ENCODE data around the gene NUAK1. TPM values are rescaled to one million over a fixed set of nuclear protein-coding genes. Genes with fewer than 3 reads are reported as not detected.

Gene NUAK1
- total RNA-seq, 1 experiment from 2014 or later, result 7.4 TPM

DNA sequence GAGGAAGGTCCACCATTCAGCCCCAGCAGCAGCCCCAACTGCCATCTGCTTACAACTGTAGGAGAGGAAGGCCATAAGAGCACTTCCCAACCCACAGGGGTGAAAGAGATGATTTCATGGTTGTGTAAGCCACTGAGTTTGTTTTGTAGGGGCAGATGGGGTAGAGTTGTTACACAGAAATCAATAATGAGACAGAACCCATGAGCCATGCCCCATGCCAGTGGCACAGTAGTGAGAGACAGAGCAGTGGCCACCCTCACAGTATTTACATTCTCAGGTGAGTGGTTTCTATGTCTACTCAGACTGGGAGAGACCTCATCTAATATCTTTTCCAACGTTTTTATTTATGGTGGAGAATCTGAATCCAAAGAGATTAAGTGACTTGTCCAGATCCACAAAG, 68.6 kb downstream of the NUAK1 start:
- ChIA-PET RAD21 (ENCODE audit: low non-redundant PET in 1 of 2, low total read pairs in 2 of 2, uncharacterized antibody in 2 of 2, unreplicated experiment in 2 of 2) (no interaction called here), CTCF (interaction anchor here (0.6 kb wide), 1 partner anchor 650 kb away, joined by 3 read pairs; no protein-coding TSS in a partner anchor), POLR2A (no interaction called here)
- Histone ChIP-seq H3K9me2 (ENCODE audit: insufficient read depth) (no peaks in the 10 kb centered on the region), H3K27me3 (ENCODE audit: insufficient read depth, low read length) (no peaks in the 10 kb centered on the region), H3K9ac (ENCODE audit: low read length) (no peak overlapping the region), H2AFZ (ENCODE audit: low read depth, low read length, poor library complexity, severe bottlenecking) (no peak overlapping the region), H3K9me3 (ENCODE audit: control insufficient read depth in 1 of 2, insufficient read depth in 1 of 2, low read depth in 1 of 2, low read length in 2 of 2) (no peaks in the 10 kb centered on the region), H3K4me3 (replicated peaks in 1 of 2; ENCODE audit: low read depth in 1 of 2, low read length in 2 of 2) (no peak overlapping the region), H3K36me3 (ENCODE audit: control insufficient read depth in 1 of 2, insufficient read depth in 2 of 2, low read length in 2 of 2) (no peaks in the 10 kb centered on the region; a peak in 1 of 4 replicates), H3K4me2 (ENCODE audit: low read length) (no peak overlapping the region), H3K4me1 (ENCODE audit: control insufficient read depth in 1 of 2, insufficient read depth in 2 of 2, low read length in 2 of 2) (no peaks in the 10 kb centered on the region), H4K20me1 (ENCODE audit: insufficient read depth) (no peaks in the 10 kb centered on the region), H3K27ac (ENCODE audit: low read depth, low read length) (no peak overlapping the region), H3K79me2 (ENCODE audit: insufficient read depth, low read length) (no peaks in the 10 kb centered on the region)
- no TSS peak for BruUV-seq (replicated peaks)
- TF ChIP-seq YY1 (IDR thresholded peaks at IDR 0.05; ENCODE audit: extremely low read depth, insufficient replicate concordance, low read depth, low read length) (no peak), SRF (IDR thresholded peaks at IDR 0.05; ENCODE audit: low read depth) (no peak), EGR1 (IDR thresholded peaks at IDR 0.05; ENCODE audit: low read depth) (no peak), JUND (IDR thresholded peaks at IDR 0.05) (no peak), POLR2AphosphoS5 (IDR thresholded peaks at IDR 0.05; ENCODE audit: low read depth, low read length) (no peak), TCF7L2 (IDR thresholded peaks at IDR 0.05; ENCODE audit: borderline replicate concordance, extremely low read depth, insufficient read depth, insufficient read length) (no peak), FOSL1 (IDR thresholded peaks at IDR 0.05; ENCODE audit: low read depth) (no peak), POLR2A (IDR thresholded peaks at IDR 0.05; ENCODE audit: borderline replicate concordance, extremely low read depth, insufficient read depth, insufficient read length) (no peak), EZH2 (IDR thresholded peaks at IDR 0.05) (no peak), ELF1 (IDR thresholded peaks at IDR 0.05; ENCODE audit: borderline replicate concordance, low read depth) (no peak), SP1 (IDR thresholded peaks at IDR 0.05; ENCODE audit: low read depth) (no peak), ZFX (IDR thresholded peaks at IDR 0.05) (no peak), RAD21 (IDR thresholded peaks at IDR 0.05; ENCODE audit: low read depth) (no peak), SIN3A (IDR thresholded peaks at IDR 0.05; ENCODE audit: low read depth) (no peak), ZNF274 (IDR thresholded peaks at IDR 0.05; ENCODE audit: low read depth, low read length) (no peak)
- TF ChIP-seq, protein P1, sequence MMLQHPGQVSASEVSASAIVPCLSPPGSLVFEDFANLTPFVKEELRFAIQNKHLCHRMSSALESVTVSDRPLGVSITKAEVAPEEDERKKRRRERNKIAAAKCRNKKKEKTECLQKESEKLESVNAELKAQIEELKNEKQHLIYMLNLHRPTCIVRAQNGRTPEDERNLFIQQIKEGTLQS (IDR thresholded peaks at IDR 0.05), result no peak
- TF ChIP-seq, protein P2, sequence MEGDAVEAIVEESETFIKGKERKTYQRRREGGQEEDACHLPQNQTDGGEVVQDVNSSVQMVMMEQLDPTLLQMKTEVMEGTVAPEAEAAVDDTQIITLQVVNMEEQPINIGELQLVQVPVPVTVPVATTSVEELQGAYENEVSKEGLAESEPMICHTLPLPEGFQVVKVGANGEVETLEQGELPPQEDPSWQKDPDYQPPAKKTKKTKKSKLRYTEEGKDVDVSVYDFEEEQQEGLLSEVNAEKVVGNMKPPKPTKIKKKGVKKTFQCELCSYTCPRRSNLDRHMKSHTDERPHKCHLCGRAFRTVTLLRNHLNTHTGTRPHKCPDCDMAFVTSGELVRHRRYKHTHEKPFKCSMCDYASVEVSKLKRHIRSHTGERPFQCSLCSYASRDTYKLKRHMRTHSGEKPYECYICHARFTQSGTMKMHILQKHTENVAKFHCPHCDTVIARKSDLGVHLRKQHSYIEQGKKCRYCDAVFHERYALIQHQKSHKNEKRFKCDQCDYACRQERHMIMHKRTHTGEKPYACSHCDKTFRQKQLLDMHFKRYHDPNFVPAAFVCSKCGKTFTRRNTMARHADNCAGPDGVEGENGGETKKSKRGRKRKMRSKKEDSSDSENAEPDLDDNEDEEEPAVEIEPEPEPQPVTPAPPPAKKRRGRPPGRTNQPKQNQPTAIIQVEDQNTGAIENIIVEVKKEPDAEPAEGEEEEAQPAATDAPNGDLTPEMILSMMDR (IDR thresholded peaks at IDR 0.05 in 2 of 3, conservative IDR thresholded peaks at IDR 0.05 in 1 of 3; ENCODE audit: borderline replicate concordance in 1 of 3, insufficient read depth in 1 of 3, low read depth in 2 of 3, low read length in 2 of 3), result no peak
- TF ChIP-seq, protein P3, sequence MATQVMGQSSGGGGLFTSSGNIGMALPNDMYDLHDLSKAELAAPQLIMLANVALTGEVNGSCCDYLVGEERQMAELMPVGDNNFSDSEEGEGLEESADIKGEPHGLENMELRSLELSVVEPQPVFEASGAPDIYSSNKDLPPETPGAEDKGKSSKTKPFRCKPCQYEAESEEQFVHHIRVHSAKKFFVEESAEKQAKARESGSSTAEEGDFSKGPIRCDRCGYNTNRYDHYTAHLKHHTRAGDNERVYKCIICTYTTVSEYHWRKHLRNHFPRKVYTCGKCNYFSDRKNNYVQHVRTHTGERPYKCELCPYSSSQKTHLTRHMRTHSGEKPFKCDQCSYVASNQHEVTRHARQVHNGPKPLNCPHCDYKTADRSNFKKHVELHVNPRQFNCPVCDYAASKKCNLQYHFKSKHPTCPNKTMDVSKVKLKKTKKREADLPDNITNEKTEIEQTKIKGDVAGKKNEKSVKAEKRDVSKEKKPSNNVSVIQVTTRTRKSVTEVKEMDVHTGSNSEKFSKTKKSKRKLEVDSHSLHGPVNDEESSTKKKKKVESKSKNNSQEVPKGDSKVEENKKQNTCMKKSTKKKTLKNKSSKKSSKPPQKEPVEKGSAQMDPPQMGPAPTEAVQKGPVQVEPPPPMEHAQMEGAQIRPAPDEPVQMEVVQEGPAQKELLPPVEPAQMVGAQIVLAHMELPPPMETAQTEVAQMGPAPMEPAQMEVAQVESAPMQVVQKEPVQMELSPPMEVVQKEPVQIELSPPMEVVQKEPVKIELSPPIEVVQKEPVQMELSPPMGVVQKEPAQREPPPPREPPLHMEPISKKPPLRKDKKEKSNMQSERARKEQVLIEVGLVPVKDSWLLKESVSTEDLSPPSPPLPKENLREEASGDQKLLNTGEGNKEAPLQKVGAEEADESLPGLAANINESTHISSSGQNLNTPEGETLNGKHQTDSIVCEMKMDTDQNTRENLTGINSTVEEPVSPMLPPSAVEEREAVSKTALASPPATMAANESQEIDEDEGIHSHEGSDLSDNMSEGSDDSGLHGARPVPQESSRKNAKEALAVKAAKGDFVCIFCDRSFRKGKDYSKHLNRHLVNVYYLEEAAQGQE (IDR thresholded peaks at IDR 0.05; ENCODE audit: low read depth), result no peak
- TF ChIP-seq, protein P4, sequence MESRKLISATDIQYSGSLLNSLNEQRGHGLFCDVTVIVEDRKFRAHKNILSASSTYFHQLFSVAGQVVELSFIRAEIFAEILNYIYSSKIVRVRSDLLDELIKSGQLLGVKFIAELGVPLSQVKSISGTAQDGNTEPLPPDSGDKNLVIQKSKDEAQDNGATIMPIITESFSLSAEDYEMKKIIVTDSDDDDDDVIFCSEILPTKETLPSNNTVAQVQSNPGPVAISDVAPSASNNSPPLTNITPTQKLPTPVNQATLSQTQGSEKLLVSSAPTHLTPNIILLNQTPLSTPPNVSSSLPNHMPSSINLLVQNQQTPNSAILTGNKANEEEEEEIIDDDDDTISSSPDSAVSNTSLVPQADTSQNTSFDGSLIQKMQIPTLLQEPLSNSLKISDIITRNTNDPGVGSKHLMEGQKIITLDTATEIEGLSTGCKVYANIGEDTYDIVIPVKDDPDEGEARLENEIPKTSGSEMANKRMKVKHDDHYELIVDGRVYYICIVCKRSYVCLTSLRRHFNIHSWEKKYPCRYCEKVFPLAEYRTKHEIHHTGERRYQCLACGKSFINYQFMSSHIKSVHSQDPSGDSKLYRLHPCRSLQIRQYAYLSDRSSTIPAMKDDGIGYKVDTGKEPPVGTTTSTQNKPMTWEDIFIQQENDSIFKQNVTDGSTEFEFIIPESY (IDR thresholded peaks at IDR 0.05; ENCODE audit: extremely low read depth, insufficient replicate concordance, low read length), result no peak
- ATAC-seq (no peak), DNase-seq (ENCODE audit: low read depth, low spot score) (no peak)
- intact Hi-C loops (cut with micrococcal nuclease), result no loop called here

All from HCT116 (cell line).